ENCODE data around the gene RPS15.
A peak's percentile ranks its signal among the peaks of the same experiment; 100 is the strongest.

Gene RPS15

DNA sequence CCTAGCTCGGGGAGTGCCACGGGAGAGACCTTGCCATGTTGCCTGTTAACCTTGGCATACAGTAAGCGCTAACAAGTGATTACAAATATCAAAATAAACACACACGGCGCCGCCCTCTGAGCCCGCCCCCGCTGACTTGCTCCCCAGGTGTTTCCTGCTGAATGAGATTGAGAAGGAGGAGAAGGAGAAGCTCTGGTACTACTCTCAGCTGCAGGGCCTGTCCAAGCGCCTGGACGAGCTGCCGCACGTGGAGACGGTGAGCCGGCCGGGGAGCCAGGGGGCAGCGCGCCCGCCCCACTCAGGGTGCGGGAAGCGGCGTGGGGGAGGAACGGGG is 16.8 kb downstream of the RPS15 start:
- no peak for DNase-seq

DNA sequence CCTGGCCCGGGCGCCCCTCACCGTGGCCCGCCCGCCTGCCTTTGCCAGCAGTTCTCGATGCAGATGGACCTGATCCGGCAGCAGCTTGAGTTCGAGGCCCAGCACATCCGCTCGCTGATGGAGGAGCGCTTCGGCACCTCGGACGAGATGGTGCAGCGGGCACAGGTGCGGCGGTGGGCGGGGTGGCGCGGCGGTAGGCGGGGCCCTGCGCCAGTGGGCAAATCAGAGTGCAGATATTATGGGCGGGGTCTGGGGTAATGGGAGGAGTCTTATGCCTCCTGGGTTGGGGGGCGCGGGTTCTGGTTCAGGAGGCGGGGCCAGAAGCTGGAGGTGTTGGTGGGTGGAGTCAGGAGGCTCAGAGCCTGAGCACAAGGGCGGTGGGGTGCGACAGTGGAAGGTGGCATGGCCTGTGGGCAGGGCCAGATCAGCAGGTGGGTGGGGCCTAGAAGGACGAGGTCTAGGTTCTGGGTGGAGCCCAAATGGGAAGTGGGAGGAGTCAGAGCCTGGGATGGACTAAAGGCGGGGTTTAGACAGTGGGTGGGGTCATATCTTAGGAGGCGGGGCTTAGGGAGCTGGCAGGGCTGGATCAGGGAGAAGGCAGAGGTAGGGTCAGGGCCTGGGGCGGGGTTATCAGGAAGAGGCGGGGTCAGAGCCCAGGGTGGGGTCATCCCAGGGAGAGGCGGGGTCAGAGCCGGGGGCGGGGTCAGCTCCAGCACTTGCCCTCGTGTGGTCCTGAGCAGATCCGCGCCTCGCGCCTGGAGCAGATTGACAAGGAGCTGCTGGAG is 17.3 kb downstream of the RPS15 start:
- peak; percentile 68 for DNase-seq

DNA sequence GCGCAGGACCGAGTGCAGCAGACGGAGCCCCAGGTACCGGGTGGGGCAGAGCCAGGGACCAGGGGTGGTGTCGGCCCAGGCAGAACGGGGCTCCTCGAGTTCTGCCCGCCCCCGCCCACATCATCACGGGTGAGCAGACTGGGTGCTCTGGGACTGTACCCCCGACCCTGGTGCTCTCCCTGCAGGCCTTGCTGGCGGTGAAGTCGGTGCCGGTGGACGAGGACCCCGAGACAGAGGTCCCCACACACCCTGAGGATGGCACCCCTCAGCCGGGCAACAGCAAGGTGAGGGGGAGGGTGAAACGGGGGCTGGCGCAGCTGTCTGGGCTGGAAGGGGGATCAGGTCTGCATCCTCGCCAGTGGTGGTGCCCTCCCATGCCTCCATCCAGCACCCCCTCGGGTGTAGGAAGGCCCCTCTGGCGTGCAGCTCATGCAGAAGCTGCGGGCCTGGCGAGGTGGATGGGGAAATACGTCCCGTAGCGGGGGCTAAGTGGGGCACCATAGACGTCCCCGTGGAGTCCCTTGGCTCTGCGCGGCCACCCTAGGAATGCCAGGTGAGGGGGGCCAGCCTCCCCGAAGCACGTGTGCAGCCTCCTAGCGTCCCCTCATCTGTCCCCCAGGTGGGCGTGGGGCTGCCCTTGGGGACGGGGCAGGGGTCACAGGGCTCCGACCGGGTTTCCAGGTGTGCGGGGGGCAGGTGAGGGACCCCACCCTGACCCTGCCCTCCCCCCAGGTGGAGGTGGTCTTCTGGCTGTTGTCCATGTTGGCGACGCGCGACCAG is 18.1 kb downstream of the RPS15 start:
- DNase-seq = no peak

GRCh38 chr19:1457031-1457739 is 19.0 kb downstream of the RPS15 start:
- DNase-seq = no peak

DNA sequence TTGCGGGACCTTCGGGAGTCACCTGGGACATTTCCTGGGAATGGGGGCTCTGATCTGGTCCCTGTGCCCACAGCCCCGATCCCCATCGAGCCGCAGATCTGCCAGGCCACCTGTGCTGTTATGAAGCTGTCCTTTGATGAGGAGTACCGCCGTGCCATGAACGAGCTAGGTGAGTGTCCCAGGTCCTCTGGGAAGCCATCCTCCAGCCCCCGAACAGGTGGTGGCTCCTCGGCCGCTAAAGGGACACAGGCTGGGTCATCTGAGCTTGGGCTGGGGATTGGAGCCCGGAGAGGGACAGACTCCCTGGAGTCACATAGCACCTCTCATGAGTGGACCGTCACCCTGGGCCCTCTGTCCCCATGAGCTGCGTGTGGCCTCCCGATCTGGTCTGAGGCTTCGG is 19.7 kb downstream of the RPS15 start:
- no peak for DNase-seq

- DNase-seq = no peak
These were observed 21.3 kb downstream of the RPS15 start for GRCh38 chr19:1459479-1459878.

DNA sequence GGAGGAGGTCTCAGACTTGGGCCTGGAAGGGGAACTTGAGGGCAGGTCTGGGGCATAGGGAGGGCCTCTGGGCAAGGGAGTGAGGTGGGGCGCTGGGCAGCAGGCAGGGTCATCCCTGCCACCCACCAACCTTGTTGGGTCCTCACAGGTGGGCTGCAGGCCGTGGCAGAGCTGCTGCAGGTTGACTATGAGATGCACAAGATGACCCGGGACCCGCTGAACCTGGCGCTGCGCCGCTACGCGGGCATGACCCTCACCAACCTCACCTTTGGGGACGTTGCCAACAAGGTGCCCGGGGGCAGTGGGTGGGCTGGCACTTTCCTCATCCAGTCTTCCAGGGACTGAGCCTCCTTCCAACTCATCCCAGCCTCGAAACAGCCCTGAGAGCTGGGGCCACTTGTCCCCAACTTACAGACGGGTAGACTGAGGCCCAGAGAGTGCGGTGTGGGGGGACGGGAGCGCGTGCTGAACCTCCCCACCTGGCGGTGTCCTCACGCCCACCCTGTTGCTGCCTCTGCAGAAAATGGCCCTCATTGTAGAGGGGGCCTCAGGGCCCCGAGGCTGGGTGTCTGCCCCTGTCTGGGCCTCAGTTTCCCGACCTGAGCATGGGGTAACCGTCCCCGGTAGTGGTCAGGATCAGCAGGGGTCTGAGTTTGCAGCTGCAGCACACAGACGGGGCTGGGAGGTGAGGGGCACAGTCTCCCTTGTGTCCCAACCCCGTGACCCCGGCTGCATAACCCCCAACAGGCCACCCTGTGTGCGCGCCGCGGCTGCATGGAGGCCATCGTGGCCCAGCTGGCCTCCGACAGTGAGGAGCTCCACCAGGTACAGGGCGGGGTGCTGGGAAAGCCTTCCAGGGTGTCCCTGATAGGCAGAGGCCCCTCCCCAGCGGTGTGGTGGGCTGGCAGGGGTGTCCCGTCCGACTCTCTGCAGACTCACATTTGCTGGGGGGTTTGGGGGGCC is 22.1 kb downstream of the RPS15 start:
- no peak for DNase-seq

DNA sequence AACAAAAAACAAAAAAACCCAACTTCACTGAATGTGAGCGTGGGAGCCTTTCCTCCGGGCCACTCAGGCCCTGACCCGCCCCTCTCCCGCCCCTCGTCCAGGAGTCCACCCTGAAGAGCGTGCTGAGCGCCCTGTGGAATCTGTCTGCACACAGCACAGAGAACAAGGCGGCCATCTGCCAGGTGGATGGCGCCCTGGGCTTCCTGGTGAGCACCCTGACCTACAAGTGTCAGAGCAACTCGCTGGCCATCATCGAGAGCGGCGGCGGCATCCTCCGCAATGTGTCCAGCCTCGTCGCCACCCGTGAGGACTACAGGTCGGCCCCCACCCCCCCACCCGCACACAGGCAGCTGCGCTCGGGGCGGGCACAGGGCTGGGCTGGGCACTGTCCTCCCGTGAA is 23.7 kb downstream of the RPS15 start:
- DNase-seq = no peak

DNA sequence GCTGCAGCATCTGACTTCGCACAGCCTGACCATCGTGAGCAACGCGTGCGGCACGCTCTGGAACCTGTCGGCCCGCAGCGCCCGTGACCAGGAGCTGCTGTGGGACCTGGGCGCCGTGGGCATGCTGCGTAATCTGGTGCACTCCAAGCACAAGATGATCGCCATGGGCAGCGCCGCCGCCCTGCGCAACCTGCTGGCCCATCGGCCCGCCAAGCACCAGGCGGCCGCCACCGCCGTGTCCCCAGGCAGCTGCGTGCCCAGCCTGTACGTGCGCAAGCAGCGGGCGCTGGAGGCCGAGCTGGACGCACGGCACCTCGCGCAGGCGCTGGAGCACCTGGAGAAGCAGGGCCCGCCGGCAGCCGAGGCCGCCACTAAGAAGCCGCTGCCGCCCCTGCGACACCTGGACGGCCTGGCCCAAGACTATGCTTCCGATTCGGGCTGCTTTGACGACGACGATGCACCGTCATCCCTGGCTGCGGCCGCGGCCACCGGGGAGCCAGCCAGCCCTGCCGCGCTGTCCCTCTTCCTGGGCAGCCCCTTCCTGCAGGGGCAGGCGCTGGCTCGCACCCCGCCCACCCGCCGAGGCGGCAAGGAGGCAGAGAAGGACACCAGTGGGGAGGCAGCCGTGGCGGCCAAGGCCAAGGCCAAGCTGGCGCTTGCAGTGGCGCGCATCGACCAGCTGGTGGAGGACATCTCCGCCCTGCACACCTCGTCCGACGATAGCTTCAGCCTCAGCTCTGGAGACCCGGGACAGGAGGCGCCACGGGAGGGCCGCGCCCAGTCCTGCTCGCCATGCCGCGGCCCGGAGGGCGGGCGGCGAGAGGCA is 27.2 kb downstream of the RPS15 start:
- peak; percentile 58 for DNase-seq

DNA sequence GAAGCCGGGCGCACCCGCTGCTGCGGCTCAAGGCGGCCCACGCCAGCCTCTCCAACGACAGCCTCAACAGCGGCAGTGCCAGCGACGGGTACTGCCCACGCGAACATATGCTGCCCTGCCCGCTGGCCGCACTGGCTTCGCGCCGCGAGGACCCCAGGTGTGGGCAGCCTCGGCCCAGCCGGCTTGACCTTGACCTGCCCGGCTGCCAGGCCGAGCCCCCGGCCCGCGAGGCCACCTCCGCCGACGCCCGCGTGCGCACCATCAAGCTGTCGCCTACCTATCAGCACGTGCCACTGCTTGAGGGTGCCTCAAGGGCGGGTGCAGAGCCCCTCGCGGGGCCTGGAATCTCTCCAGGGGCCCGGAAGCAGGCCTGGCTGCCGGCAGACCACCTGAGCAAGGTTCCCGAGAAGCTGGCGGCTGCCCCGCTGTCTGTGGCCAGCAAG is 27.8 kb downstream of the RPS15 start:
- no peak for DNase-seq

DNA sequence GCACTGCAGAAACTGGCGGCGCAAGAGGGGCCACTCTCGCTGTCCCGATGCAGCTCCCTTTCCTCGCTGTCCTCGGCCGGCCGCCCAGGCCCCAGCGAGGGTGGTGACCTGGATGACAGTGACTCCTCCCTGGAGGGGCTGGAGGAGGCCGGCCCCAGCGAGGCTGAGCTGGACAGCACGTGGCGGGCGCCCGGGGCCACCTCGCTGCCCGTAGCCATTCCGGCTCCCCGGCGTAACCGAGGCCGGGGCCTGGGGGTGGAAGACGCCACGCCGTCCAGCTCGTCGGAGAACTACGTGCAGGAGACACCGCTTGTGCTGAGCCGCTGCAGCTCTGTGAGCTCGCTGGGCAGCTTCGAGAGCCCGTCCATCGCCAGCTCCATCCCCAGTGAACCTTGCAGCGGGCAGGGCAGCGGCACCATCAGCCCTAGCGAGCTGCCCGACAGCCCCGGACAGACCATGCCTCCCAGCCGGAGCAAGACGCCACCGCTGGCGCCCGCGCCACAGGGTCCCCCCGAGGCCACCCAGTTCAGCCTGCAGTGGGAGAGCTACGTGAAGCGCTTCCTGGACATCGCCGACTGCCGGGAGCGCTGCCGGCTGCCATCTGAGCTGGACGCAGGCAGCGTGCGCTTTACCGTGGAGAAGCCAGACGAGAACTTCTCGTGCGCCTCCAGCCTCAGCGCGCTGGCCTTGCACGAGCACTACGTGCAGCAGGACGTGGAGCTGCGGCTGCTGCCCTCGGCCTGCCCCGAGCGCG is 28.4 kb downstream of the RPS15 start:
- peak; percentile 43 for DNase-seq

- no peak for DNase-seq
These were observed 29.0 kb downstream of the RPS15 start for GRCh38 chr19:1467215-1467489.

GRCh38 chr19:1467490-1468273 is 29.5 kb downstream of the RPS15 start:
- peak; percentile 43 for DNase-seq

DNA sequence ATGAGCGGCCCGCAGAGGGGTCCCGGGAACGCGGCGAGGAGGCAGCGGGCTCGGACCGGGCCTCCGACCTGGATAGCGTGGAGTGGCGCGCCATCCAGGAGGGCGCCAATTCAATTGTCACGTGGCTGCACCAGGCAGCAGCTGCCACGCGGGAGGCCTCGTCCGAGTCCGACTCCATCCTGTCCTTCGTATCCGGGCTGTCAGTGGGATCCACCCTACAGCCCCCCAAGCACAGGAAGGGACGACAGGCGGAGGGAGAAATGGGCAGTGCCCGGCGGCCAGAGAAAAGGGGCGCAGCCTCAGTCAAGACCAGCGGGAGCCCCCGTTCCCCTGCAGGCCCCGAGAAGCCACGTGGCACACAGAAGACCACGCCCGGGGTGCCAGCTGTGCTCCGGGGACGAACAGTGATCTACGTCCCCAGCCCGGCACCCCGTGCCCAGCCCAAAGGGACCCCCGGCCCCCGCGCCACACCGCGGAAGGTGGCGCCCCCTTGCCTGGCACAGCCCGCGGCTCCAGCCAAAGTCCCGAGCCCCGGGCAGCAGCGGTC is 30.2 kb downstream of the RPS15 start:
- no peak for DNase-seq

DNA sequence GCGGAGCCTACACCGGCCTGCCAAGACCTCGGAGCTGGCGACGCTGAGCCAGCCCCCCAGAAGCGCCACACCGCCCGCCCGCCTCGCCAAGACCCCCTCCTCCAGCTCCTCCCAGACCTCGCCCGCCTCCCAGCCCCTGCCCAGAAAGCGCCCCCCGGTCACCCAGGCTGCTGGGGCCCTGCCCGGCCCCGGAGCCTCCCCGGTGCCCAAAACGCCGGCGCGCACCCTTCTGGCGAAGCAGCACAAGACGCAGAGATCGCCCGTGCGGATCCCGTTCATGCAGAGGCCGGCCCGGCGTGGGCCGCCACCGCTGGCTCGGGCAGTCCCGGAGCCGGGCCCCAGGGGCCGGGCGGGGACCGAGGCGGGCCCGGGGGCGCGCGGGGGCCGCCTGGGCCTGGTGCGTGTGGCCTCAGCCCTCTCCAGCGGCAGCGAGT is 30.6 kb downstream of the RPS15 start:
- peak; percentile 37 for DNase-seq

GRCh38 chr19:1469255-1470054 is 31.3 kb downstream of the RPS15 start:
- no peak for DNase-seq

DNA sequence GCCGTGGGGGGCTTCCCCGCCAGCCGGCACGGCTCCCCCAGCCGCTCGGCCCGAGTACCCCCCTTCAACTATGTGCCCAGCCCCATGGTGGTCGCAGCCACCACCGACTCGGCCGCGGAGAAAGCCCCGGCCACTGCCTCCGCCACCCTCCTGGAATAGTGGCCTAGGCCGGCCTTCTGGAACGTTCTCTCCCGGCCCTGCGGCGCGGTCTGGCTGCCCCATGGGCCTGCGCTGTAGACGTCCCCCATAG is 31.8 kb downstream of the RPS15 start:
- DNase-seq = no peak

GRCh38 chr19:1470305-1471009 is 32.3 kb downstream of the RPS15 start:
- peak; percentile 88 for DNase-seq
